B cell (primary cell): ENCODE measurements around the gene SLC12A6. TPM values are rescaled to one million over a fixed set of nuclear protein-coding genes. Genes with fewer than 3 reads are reported as not detected.
"Not testable (repeated sequence)": the region's sequence is repeated elsewhere in the genome, so short reads cannot be mapped to it uniquely, and the experiment has no call there.

ENCODE experiments used
- ATAC-seq: fragments of 200-7000 bp; cut with Tn5 transposase; one replicate; pipeline ENCODE4 v1.10.0; 2021; ENCODE audit warnings: low read depth, mild to moderate bottlenecking, moderate number of reproducible peaks, moderate library complexity
- CTCF ChIA-PET: fragments of 350-600 bp; sonication (Branson Sonifier 250); formaldehyde crosslinking; loops from one replicate; lab custom pipeline; 2021; ENCODE audit warnings: antibody characterized with exemption, inconsistent platforms; lab: Charles Lee
- POLR2A ChIA-PET: fragments of 350-600 bp; sonication (Branson Sonifier 250); formaldehyde crosslinking; loops from one replicate; lab custom pipeline; 2021; ENCODE audit warnings: antibody characterized with exemption; lab: Charles Lee
- DNase-seq: peaks from one replicate; pipeline ENCODE4 v3.0.0; 2013
- H2AFZ ChIP-seq: 2 replicates; pipeline ENCODE4 v1.6.1; 2012; ENCODE audit warnings: mild to moderate bottlenecking, low read depth, low read length; ENCODE audit not compliant: insufficient read depth, poor library complexity, severe bottlenecking
- H3K27ac ChIP-seq, 2 donors: 1 replicate in 1 of 2; 2 replicates in 1 of 2; pipeline ENCODE4 v1.5.1; 2012 to 2013; ENCODE audit warnings: low read length in 2 of 2, mild to moderate bottlenecking in 2 of 2, moderate library complexity in 1 of 2
- H3K27me3 ChIP-seq, 4 experiments: fragments of 200-600 bp in 1 of 4; sonication (generic) in 1 of 4; replicated peaks in 1 of 4; 1 replicate in 2 of 4; 2 replicates in 2 of 4; pipeline versions ENCODE4 v1.6.1 to v1.7.0; 2013 to 2016; ENCODE audit warnings: low read length in 3 of 4, mild to moderate bottlenecking in 2 of 4, mixed read lengths in 1 of 4, moderate library complexity in 1 of 4; ENCODE audit not compliant: insufficient read depth in 4 of 4, control insufficient read depth in 3 of 4; ENCODE audit errors: control extremely low read depth in 1 of 4
- H3K36me3 ChIP-seq, 2 experiments: replicated peaks in 1 of 2; 1 replicate in 1 of 2; 2 replicates in 1 of 2; pipeline versions ENCODE4 v1.6.1 to v1.7.1; 2013; ENCODE audit warnings: low read length in 1 of 2; ENCODE audit not compliant: insufficient read depth in 2 of 2, control insufficient read depth in 1 of 2; ENCODE audit errors: control extremely low read depth in 1 of 2, extremely low read depth in 1 of 2
- H3K4me1 ChIP-seq, 2 donors: fragments of 200-600 bp in 1 of 2; sonication (generic) in 1 of 2; 1 replicate in 1 of 2; 2 replicates in 1 of 2; pipeline versions ENCODE4 v1.5.1 to v1.6.1; 2013 to 2017; ENCODE audit warnings: low read length in 2 of 2; ENCODE audit not compliant: control insufficient read depth in 2 of 2, insufficient read depth in 2 of 2
- H3K4me2 ChIP-seq: replicated peaks from 2 replicates; pipeline ENCODE3; 2012; ENCODE audit warnings: mild to moderate bottlenecking, low read depth, low read length; ENCODE audit not compliant: poor library complexity, severe bottlenecking
- H3K4me3 ChIP-seq, 5 experiments: fragments of 200-600 bp in 1 of 5; sonication (generic) in 1 of 5; 1 replicate in 3 of 5; 2 replicates in 2 of 5; pipeline versions ENCODE4 v1.5.1 to v1.7.0; 2011 to 2016; ENCODE audit warnings: low read length in 4 of 5, mild to moderate bottlenecking in 4 of 5, low read depth in 2 of 5, control low read depth in 1 of 5, moderate library complexity in 1 of 5; ENCODE audit not compliant: insufficient read depth in 1 of 5; ENCODE audit errors: control extremely low read depth in 1 of 5, extremely low read depth in 1 of 5
- H3K79me2 ChIP-seq: fragments of 200-600 bp; sonication (generic); one replicate; pipeline ENCODE4 v1.6.0; 2016; ENCODE audit warnings: low read length; ENCODE audit not compliant: control insufficient read depth, insufficient read depth
- H3K9ac ChIP-seq: fragments of 200-600 bp; sonication (generic); 2 replicates; pipeline ENCODE4 v1.6.1; 2017; ENCODE audit warnings: mild to moderate bottlenecking, low read length, moderate library complexity
- H3K9me3 ChIP-seq, 3 donors: one replicate each; pipeline versions ENCODE4 v1.6.1 to v1.7.1; 2013; ENCODE audit warnings: low read length in 2 of 3; ENCODE audit not compliant: control insufficient read depth in 2 of 3, insufficient read depth in 1 of 3; ENCODE audit errors: control extremely low read depth in 1 of 3
- H4K20me1 ChIP-seq: 2 replicates; pipeline ENCODE4 v1.6.0; 2012; ENCODE audit warnings: mild to moderate bottlenecking, low read length; ENCODE audit not compliant: insufficient read depth, control insufficient read depth, poor library complexity, severe bottlenecking
- H3K27ac Mint-ChIP-seq: one replicate; pipeline ENCODE4 v1.8.0; 2021; ENCODE audit warnings: mixed read lengths
- H3K27me3 Mint-ChIP-seq: one replicate; pipeline ENCODE4 v1.8.0; 2021; ENCODE audit warnings: mixed read lengths
- H3K4me1 Mint-ChIP-seq: one replicate; pipeline ENCODE4 v1.8.0; 2021; ENCODE audit warnings: mixed read lengths
- H3K4me3 Mint-ChIP-seq: one replicate; pipeline ENCODE4 v1.8.0; 2021; ENCODE audit warnings: mixed read lengths
- H3K9me3 Mint-ChIP-seq: one replicate; pipeline ENCODE4 v1.8.0; 2022; ENCODE audit warnings: mixed read lengths; ENCODE audit not compliant: insufficient read depth
- CTCF ChIP-seq: fragments of 200-600 bp; IDR thresholded peaks from one replicate; pipeline ENCODE4 v1.8.0; 2022; ENCODE audit warnings: antibody characterized with exemption, mild to moderate bottlenecking
- EZH2 ChIP-seq: IDR thresholded peaks from 2 replicates; pipeline ENCODE4 v1.6.1; 2012; ENCODE audit warnings: borderline replicate concordance, low read depth, mild to moderate bottlenecking, moderate library complexity, low read length; ENCODE audit not compliant: insufficient read depth, poor library complexity, severe bottlenecking
- WGBS: methylation state at CpG from one replicate; pipeline ENCODE4 v1.1.5; 2013; ENCODE audit warnings: missing lambda C conversion rate; ENCODE audit not compliant: insufficient coverage; 5-methylcytosine and 5-hydroxymethylcytosine counted together
- intact Hi-C: fragments of 100-400 bp; cut with micrococcal nuclease; formaldehyde crosslinking; loops from one replicate; pipeline ENCODE4 v1.10.0; 2022
- polyA minus RNA-seq: library from RNA; depleted of rRNA, polyadenylated mRNA; stranded (reverse); fragments of >200 nt; gene quantifications from 2 replicates; pipeline ENCODE4 v1.2.3, GENCODE V29; 2012
- polyA plus RNA-seq: library from polyadenylated mRNA; depleted of rRNA; stranded (reverse); fragments of >200 nt; gene quantifications from 2 replicates; pipeline ENCODE4 v1.2.3, GENCODE V29; 2012
- total RNA-seq, 2 donors: library from RNA; stranded (reverse); fragments of 120-200 nt in 1 of 2; gene quantifications; 1 replicate in 1 of 2; 2 replicates in 1 of 2; pipeline versions ENCODE4 v1.2.3 to v1.2.4, GENCODE V29; 2013 to 2022

The SLC12A6 gene
- total RNA-seq (141 and 156 TPM in 2 replicates), polyA plus RNA-seq (75.8 and 85.2 TPM in 2 replicates), polyA minus RNA-seq (78.4 and 93.4 TPM in 2 replicates)
- total RNA-seq (2013), result 70.5 TPM

- ChIA-PET CTCF (interaction anchor here (0.6 to 5.3 kb wide), 9 partner anchors 8 to 250 kb away, joined by 3 to 37 read pairs (median 3); partner anchors contain the start of gene LPCAT4), POLR2A (interaction anchor here (0.5 to 2.2 kb wide), 4 partner anchors 9 to 285 kb away, joined by 3 to 21 read pairs (median 8); partner anchors contain the start of gene LPCAT4)
- peak; percentile 84 for ATAC-seq
- H3K4me2 ChIP-seq, result peak within 1 kb of the TSS; percentile 85
- peak within 1 kb of the TSS; percentile 98 for H3K9ac ChIP-seq
- Mint-ChIP-seq H3K4me1 (peaks cover 48% of the 10 kb centered on the region), H3K27me3 (no peaks in the 10 kb centered on the region), H3K9me3 (no peaks in the 10 kb centered on the region), H3K4me3 (peak within 1 kb of the TSS; percentile 100), H3K27ac (peak within 1 kb of the TSS; percentile 99)
- peaks cover 0 to 26% of the 10 kb centered on the region in 2 experiments for H3K36me3 ChIP-seq
- H3K4me1 ChIP-seq, result peaks cover 34 to 37% of the 10 kb centered on the region in 2 donors
- WGBS, result under 1% methylated on average over 76 of the region's 78 CpGs
- peaks cover 98% of the 10 kb centered on the region for H3K79me2 ChIP-seq
- DNase-seq, result peak; percentile 97
- H4K20me1 ChIP-seq, result no peaks in the 10 kb centered on the region
- TF ChIP-seq EZH2, result no peak
- TF ChIP-seq CTCF, result no peak
- H3K27me3 ChIP-seq, result no peaks in the 10 kb centered on the region
- peak within 1 kb of the TSS; percentile 87 to 93 for H3K27ac ChIP-seq
- H3K9me3 ChIP-seq, result no peaks in the 10 kb centered on the region
- H2AFZ ChIP-seq, result peak within 1 kb of the TSS; percentile 80
- peak within 1 kb of the TSS; percentile 96 to 98 (median 97) for H3K4me3 ChIP-seq
- intact Hi-C loops, result loop anchor here (1.0 to 10.0 kb wide), 6 partner anchors 30 to 647 kb away; partner anchors contain the start of genes AVEN, EMC4, KATNBL1 and LPCAT4
These were observed at the start of gene SLC12A6 for GRCh38 chr15:34337557-34338306. TSS of gene SLC12A6 (minus strand) at chr15:34337781. CDS start at chr15:34336680, 1,101 bp downstream.

GRCh38 chr15:34381829-34382521, 44.4 kb upstream of the SLC12A6 start:
- H3K4me2 ChIP-seq, H3K4me1 ChIP-seq, H3K4me3 ChIP-seq, DNase-seq, CTCF ChIA-PET, H4K20me1 ChIP-seq, H3K4me1 Mint-ChIP-seq, H3K79me2 ChIP-seq, intact Hi-C loops, H3K9me3 Mint-ChIP-seq, H2AFZ ChIP-seq, H3K27ac ChIP-seq, H3K27me3 Mint-ChIP-seq, ATAC-seq, H3K4me3 Mint-ChIP-seq, H3K27me3 ChIP-seq, H3K9ac ChIP-seq, H3K27ac Mint-ChIP-seq, H3K9me3 ChIP-seq, H3K36me3 ChIP-seq, POLR2A ChIA-PET: not testable (repeated sequence)
- WGBS, result no CpG with 5 or more reads among the region's 19 CpGs

GRCh38 chr15:34380491-34380890, 42.9 kb upstream of the SLC12A6 start:
- H3K4me1 Mint-ChIP-seq, H3K27me3 ChIP-seq, H3K4me3 Mint-ChIP-seq, H3K4me3 ChIP-seq, H3K4me2 ChIP-seq, H2AFZ ChIP-seq, H4K20me1 ChIP-seq, H3K27me3 Mint-ChIP-seq, CTCF ChIA-PET, intact Hi-C loops, H3K27ac ChIP-seq, H3K36me3 ChIP-seq, H3K9me3 Mint-ChIP-seq, DNase-seq, POLR2A ChIA-PET, H3K79me2 ChIP-seq, H3K4me1 ChIP-seq, H3K27ac Mint-ChIP-seq, H3K9me3 ChIP-seq, H3K9ac ChIP-seq, ATAC-seq: not testable (repeated sequence)
- 100% methylated on average over 3 of the region's 4 CpGs for WGBS
